Measurements from ENCODE around the gene NLGN3.

The NLGN3 gene

GRCh38 chrX:71166461-71166860, 21.8 kb downstream of the NLGN3 start:
- DNase-seq (ENCODE audit: low read depth, low spot score), result no peak
- in situ Hi-C loops (cut with HindIII; ENCODE audit: low sequenced_read_pairs), result no loop called here
- TF ChIP-seq CTCF (IDR thresholded peaks at IDR 0.05; ENCODE audit: low read depth, low read length), result no peak
- H3K4me3 ChIP-seq (ENCODE audit: low read depth, low read length), result no peak overlapping the region

GRCh38 chrX:71167031-71167781, 22.6 kb downstream of the NLGN3 start:
- TF ChIP-seq CTCF (IDR thresholded peaks at IDR 0.05; ENCODE audit: low read depth, low read length), result no peak
- no peak overlapping the region for H3K4me3 ChIP-seq (ENCODE audit: low read depth, low read length)
- no peak for DNase-seq (ENCODE audit: low read depth, low spot score)
- in situ Hi-C loops (cut with HindIII; ENCODE audit: low sequenced_read_pairs), result no loop called here

- no peak for TF ChIP-seq CTCF (IDR thresholded peaks at IDR 0.05; ENCODE audit: low read depth, low read length)
- in situ Hi-C loops (cut with HindIII; ENCODE audit: low sequenced_read_pairs), result no loop called here
- H3K4me3 ChIP-seq (ENCODE audit: low read depth, low read length), result no peak overlapping the region
- no peak for DNase-seq (ENCODE audit: low read depth, low spot score)
Observed at GRCh38 chrX:71168134-71168533, 23.5 kb downstream of the NLGN3 start.

- no peak for TF ChIP-seq CTCF (IDR thresholded peaks at IDR 0.05; ENCODE audit: low read depth, low read length)
- in situ Hi-C loops (cut with HindIII; ENCODE audit: low sequenced_read_pairs), result no loop called here
- H3K4me3 ChIP-seq (ENCODE audit: low read depth, low read length), result no peak overlapping the region
- no peak for DNase-seq (ENCODE audit: low read depth, low spot score)
Observed at GRCh38 chrX:71169586-71169985, 24.9 kb downstream of the NLGN3 start.

- in situ Hi-C loops (cut with HindIII; ENCODE audit: low sequenced_read_pairs), result no loop called here
- H3K4me3 ChIP-seq (ENCODE audit: low read depth, low read length), result no peak overlapping the region
- no peak for DNase-seq (ENCODE audit: low read depth, low spot score)
- TF ChIP-seq CTCF (IDR thresholded peaks at IDR 0.05; ENCODE audit: low read depth, low read length), result no peak
Observed at GRCh38 chrX:71170660-71171059, 26.0 kb downstream of the NLGN3 start.

- DNase-seq (ENCODE audit: low read depth, low spot score), result no peak
- no peak for TF ChIP-seq CTCF (IDR thresholded peaks at IDR 0.05; ENCODE audit: low read depth, low read length)
- H3K4me3 ChIP-seq (ENCODE audit: low read depth, low read length), result no peak overlapping the region
- in situ Hi-C loops (cut with HindIII; ENCODE audit: low sequenced_read_pairs), result no loop called here
Observed at GRCh38 chrX:71171110-71171801, 26.6 kb downstream of the NLGN3 start.

All from astrocyte of the spinal cord (primary cell).